HG03432 (cell line): ENCODE data around the gene KIRREL1.

Experiments
- ATAC-seq: cut with Tn5 transposase; IDR thresholded peaks from one replicate; pipeline ENCODE4 v1.9.1; 2021; ENCODE audit warnings: mild to moderate bottlenecking, moderate library complexity; ENCODE audit not compliant: unreplicated experiment

The KIRREL1 gene

DNA sequence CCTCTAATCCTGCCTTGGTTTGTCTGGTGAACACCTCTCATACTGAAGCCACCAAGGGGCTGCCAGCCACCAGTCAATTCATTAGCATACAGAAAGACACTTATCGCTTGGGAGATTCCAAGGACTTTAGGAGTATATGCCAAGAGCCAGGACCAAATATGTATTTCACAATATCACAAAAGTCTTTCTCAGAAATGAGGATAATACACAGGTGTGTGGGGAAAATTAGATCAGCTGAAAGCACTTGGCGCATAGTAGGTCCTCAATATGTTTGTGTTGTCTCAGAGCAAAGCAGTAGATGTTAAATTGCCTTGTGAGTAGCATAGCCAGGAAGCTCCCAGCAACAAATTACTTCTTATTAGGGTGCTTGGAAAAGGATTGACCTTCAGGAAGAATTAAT, 34.1 kb downstream of the KIRREL1 start:
- no peak for ATAC-seq

DNA sequence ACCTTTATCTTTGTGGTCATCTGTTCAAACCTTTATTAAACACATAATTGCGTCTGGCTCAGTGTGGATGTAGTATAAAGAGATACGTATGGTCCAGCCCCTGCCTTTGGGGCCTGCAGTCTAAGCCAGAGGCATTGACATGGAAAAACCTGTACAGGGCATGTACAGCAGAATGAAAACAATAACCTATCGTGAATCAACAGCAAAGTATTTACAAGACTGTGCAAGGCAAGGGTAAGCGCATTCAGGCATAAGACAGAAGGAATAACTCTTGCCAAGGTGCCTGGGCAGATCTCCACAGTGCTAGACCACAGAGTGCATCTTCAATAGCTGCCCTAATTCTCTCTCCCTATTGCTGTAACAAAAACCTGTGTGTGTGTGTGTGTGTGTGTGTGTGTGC, 35.5 kb downstream of the KIRREL1 start:
- no peak for ATAC-seq

DNA sequence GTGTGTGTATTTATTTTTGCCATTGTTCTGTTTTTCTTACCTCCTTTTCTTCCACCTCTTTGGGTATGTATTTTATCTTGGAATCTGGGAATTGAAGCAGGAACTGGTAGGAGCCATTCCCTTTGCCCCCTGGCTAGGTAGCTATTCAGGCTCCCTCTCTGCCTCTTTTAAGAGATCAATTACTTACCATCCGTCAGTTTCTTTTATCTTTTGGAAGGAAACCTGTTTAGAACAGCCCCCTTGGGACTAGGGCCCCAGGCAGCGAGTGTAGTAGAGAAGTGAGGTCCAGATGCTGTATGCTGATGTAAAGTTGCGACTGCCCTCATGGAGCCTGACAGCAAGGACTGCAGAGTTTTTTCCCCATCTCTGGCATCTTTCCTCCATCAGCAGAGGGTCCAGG, 41.6 kb downstream of the KIRREL1 start:
- no peak for ATAC-seq

DNA sequence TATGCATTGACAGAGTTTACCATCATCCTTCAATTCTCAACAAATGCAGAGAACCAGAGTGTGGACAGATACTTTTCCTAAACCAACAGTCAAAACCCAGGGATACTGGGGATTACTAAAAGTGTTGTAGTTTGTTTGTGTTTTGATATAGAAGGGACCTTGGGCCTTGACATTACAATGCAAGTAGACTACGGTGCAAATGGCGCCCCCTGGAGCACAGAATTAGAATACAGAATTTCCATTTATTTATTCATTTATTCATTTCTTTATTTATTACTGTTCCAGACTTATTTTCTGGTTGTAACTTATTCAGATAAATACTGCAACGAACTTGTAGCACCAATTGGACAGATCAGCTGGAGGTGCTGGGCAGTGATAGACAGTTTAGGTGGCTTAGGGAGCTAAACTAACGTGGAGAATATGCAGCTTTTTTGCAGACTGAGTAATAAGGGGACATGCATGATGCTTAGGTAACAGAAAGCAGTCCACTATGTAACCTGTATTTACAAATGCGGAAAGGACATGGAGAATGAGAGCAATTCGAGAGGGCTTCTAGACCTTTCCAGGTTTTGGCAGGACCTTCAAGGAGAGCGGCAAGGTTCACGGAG, 42.6 kb downstream of the KIRREL1 start:
- ATAC-seq: no peak

DNA sequence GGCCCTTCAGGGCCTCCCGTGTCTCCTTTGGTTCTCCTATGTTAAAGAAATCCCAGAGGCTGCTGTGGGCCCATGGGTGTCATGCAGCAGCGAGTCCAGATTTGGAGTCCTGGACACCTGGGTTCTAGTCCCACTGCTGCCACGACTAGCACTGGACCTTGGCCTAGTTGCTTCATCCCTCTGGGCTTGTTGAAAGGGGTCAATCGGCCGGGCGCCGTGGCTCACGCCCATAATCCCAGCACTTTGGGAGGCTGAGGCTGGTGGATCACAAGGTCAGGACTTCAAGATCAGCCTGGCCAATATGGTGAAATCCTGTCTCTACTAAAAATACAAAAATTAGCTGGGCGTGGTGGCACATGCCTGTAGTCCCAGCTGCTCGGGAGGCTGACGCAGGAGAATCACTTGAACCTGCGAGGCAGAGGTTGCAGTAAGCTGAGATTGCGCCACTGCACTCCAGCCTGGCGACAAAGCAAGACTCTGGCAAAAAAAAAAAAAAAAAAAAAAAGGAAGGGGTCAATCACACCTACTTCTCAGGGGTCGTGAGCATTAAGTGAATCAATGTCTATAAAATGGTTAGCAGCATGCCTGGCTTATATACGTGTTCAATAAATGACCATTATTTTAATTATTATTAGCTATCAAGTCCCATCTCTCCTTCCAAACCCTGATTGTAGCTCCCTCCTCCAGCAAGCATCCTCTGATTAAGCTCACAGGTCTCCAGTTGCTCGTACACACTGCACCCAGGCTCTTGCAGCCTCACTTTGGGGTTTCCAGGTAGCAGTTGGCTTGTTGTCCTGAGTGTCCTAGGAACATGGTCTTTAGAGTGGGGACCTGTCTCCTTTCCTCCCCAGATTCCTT, 43.8 kb downstream of the KIRREL1 start:
- ATAC-seq: no peak

DNA sequence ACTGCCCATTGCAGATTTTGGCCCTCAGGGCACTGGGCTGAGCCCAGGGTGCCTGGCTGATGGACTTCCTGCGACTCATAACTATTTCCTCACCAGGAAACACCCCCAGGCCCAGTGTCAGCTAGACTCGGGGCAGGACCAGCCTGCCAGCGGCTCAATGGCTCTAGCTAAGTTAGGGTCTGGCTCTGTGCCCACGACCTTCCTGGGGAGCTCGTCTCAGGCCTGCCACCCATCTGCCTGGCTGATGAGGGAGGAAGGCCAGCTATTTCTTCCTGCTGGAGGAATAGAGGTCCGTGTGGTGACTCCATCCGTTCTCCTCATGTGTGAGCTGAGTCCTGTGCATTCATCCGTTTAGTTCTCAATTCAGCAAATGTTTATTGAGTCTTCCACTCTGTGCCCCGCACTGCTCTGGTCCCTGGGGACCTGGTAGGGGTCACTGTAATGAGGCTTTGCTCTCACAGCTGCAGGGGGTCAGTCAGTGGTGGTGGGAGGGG, 44.5 kb downstream of the KIRREL1 start:
- no peak for ATAC-seq

DNA sequence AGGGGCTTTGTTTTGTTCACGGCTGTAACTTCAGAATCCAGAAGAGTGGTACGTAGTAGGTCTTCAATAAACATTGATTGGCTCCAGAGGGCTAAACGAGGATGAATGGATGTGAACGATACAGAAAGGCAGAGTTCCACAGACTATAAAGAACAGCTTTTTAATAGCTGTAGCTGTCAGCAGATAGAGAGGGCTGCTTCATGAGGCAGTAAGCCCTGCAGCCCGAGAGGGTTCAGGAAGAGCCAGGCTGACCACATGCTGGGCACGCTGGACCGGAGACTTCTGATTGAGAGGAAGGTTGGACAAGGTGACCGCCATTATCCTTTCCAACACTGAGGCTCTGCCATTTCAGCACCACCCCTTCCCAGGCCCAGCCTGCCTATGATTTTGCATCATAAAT, 45.3 kb downstream of the KIRREL1 start:
- ATAC-seq: no peak

DNA sequence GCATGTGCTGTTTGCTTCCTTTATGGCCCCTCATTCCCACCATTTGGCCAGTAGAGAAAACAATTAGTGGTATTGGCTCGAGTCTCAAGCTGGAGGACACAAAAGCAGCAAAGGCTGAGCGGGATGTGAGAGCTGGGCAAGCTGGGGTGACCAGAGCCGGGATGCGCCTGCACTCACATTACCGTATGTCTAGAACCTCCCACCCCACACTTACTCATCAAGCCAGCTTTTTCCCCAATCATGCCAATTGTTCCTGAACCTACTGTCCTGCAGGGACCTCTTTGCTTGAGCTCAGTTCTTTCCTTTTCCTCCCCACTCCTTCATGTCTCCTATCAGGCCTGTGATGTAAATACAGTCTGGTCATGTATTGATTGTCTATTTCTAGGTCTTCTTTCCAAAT, 45.9 kb downstream of the KIRREL1 start:
- no peak for ATAC-seq

DNA sequence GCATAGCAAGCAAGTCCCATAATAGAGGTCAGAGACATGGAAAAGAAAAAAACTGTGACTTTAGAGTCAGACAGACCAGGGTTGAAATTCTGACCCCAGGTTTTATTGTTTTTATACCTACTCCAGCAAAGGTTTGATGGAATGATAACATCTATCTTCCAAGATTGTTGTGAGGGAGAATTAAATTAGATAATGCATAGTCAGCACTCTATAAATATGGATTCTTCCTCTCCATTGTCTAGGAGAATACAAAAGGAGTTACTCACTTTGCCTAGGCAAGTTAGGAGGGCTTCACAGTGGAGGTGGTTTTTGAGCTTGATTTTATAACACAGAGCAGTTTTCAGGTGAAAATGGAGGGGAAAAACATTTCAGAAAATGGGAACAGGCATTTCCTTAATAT, 46.9 kb downstream of the KIRREL1 start:
- no peak for ATAC-seq

DNA sequence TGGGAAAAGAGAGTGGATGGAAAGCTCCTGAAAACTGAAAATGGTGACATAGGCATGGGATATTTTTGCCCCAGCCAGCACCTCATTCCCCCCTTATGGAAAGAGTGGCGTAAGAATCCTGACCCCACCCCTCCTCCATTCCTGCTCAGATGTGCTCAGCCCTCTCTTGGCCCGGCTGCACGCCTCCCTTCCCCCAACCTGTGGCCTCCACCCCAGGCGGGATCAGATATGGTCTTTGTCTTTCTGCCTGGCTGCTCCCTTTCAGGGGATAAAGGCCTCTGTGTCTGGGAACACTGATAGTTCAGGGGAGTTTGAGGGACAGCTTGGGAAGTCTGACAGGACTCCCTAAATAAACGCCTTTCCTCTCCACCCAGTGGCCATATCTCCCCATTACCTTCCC, 49.8 kb downstream of the KIRREL1 start:
- no peak for ATAC-seq

DNA sequence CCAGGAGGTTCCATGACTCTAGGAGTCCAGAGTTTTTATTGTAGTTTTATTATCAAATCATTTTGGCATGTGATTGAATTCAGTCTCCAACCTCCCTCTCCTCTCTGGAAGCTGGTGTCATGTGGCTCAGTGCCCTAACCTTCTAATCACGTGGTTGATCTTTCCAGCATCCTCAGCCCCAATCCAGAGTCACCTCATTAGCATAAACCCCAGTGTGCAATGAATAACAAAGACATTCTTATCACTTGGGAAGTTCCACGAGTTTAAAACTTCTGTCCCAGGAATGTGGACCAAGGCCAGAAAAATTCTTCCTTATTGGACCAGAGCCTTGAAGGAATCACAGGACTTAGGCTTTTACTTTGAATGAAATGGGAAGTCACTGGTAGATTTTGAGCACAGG, 52.2 kb downstream of the KIRREL1 start:
- ATAC-seq: no peak

DNA sequence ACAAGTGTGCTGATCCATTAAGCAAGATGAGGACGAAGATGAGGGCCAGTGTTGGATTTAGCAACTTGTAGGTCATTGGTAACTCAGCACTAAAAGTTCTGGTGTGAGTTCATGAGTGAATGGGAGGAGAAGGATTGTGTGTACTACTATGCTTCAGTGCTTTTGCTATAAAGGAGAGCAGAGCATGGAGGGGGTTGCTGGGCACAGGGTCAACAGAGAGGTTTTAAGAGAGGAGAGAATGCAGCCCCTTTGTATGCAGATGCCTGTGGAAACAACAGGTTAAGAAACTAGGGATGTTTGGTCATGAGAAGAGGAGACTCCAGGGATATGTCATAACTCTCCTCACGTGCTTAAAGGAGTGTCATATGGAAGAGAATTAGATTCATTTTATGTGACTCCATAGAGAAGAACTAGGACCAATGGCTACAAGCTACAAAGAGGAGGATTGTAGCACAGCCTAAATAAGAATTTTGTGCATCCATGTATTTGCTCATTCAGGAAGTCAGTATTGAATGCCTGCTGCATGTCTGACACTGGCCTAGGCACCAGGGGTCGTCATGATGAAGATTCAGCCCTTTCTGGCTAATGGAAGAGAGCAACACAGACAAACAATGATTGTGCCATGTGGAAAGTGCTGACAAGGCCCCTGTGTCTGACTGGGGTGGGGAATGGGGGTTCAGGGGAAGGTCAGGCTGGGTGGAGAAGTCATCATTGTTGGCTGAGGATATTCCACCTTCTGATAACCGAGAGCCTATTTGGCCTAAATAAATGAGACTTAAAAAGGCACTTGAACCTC, 53.5 kb downstream of the KIRREL1 start:
- ATAC-seq: no peak

DNA sequence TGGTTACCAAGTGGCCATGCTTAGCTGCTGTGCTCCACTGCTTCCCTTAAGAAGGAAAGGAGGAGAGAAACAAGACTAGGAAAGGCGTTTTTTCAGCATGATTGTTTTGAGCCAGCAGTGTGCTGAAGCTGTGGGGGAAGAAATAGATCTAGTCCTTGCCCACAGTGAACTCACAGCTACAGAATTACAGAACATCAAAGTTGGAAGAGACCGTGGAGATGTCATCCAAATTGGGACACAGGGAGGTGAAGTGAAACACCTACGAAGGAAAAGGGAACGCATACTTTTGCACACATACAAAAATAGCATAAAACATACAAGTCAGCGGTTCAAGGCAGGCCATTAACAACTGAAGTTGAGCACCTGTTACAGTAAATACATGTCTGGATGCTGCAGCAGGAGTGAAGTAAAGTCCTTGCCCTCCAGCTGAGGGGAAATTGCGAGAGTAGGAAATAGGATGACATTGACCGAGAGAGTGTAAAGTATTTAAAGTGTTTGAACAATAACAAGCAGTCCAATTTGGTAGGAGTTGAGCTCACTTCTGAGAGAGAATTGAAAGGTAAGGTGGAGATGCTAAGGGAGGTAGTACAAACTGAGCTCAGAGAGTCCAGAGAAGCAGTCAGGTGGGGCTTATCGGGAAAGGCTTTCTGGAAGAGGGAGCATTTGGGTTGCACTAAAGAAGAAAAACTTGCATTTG, 55.1 kb downstream of the KIRREL1 start:
- ATAC-seq: no peak

DNA sequence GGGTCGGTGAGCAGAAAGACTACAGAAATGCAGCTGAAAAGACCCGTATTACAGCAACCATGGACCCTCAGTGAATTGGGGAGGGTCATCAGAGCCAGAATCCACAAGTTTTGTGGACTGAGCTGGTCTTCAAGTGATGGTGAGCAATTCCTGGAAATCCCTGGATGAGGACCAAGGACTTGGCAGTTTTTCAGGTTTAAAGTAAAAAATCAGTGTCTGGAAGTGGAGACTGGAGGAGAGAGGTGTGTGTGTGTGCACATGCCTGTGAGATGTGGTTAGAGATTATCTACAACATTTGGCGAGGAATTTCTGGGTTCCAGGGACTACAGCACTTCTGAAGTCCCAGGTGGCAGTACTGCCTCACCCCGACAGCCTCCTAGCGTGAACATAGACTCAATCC, 56.4 kb downstream of the KIRREL1 start:
- ATAC-seq: no peak

DNA sequence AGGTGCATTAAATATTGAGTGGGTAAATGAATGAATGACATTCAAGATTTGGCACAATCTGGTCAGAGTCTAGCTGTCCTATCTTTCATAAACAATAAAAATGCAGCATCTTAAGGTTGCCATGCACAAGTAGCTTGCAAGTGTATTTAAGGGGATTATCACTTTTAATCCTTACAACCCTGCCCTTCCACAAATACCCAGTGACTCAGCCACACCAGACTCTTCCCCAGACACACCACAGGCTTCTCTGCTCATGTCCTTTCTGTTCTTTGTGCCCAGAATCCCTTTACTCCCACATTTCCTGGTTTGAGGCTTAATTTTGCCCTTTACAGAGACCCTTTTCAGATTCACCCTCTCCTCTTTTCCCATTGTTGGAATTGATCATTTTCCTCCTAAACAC, 59.8 kb downstream of the KIRREL1 start:
- ATAC-seq: no peak

DNA sequence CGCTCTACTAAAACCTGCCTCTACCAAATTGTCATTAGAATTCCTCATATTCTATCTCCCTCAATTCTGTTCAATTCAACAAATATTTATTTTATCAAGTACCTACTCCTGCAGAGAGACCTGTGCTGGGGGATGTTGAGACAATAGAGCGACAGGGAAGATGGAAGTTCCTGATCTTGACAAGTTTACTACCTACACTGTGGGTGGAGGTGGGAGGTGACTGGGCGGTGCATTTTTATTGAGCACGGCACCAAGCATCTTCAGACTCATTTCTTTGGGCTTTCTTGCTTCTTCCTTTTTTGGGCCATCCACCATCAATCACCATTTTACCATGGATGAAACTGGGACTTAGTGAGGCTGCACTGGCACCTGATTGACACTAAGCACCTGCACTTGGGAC, 61.3 kb downstream of the KIRREL1 start:
- ATAC-seq: no peak

DNA sequence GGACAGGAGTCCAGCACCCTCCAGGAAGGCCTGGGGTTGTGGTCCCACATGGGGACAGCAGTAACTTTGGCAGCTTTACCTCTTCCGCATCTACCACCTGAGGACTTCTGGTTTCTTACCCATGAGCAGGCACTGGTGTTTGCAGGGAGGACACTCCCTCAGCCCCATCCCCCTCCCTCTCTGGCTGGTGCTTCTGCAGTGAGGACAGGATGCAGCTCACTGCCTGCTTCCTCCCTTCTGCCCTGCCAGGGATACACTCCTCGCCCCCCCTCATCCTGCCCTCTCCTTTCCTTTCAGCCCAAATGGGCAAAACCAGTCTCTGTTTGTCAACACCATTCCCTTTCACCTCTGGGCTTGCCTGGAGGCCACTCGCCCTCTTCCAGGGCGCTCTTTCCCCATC, 62.4 kb downstream of the KIRREL1 start:
- ATAC-seq: no peak

DNA sequence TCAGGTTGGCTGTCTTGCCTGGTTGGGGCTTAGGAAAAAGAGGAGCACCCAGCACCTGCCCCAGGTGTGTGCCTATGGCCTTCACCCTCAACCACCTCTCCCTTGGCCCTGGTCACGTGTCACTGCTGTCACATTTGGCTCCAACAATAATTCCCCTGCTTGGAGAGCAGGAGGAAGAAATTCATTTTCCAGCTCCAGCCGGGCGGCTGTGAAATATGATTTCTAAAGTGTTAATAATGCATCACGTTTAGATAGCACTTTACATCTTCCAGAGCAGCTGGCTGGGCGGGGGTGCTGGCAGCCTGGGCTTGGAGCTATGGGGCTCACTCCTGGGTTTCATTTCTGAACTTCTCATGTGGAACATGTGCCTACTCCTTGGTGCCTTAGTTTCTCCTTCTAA, 63.1 kb downstream of the KIRREL1 start:
- no peak for ATAC-seq

DNA sequence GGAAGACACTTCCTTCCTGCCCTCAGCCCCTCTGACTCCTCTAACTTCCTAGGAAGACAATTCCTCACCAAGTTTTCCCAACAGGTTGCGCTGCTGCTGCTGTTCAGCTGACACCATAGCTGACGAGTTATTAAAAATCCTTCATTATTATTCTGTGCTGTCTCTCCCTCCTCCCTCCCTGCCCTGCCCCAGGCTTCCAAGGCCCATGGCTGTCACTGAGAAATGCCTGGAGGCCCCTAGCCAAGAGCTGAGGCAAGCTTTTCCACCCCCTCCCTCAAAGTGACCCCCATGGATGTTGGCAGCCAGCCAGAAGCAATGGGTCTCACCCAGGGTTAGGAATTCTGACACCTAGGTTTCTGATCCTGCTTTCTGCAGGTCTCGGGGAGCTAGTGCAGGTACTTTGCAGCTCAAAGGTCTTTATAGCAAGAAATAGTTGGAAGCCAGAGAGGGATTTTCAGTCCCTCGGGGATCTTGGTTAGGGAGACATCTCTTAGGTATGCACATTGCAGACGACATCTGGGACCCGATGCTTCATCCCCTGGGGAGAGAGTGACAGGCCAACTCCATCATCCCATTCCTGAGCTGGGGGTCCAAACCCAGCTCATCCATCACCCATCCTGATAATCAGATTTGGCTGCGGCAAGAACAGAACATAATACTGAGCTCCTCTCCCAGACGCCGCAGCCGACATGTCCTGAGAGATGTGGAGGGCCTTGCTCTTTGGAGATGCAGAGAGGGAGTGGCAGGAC, 65.0 kb downstream of the KIRREL1 start:
- ATAC-seq: no peak

DNA sequence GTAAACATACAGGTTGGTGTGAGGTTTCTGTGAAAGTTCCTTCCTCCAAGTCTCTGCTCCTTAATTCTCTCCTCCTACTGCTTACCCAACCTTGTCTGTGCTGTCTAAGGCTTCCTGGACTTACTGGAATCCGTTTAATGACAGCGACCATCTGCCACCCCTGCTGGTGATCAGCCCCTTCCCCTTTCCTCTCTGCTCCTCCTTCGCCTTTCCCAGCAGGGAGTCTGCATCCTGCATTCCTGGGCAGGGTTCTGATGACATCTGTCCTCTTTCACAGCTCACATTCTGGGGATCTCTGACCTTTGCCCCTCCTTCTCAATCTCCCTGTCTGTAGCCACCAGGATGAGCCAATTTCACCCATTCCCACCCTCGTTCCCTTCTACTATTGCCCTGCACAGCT, 66.5 kb downstream of the KIRREL1 start:
- no peak for ATAC-seq
